OCI-M2 (cell line): ENCODE results near the gene ID2.
A peak's percentile ranks its signal among the peaks of the same experiment; 100 is the strongest.

ENCODE experiments used
- DNase-seq: peaks from one replicate; lab custom pipeline; 2025; ENCODE audit not compliant: unreplicated experiment; lab: John Stamatoyannopoulos, UW

ID2 gene

GRCh38 chr2:8681786-8682692, at the start of gene ID2:
ID2 (plus strand) TSS chr2:8682056; CDS start chr2:8682166, 110 bp downstream.
- peak; percentile 74 for DNase-seq

- DNase-seq = no peak
Measured at GRCh38 chr2:8632755-8633154, 49.1 kb upstream of the ID2 start.

- no peak for DNase-seq
Measured at GRCh38 chr2:8633186-8633734, 48.6 kb upstream of the ID2 start.

- DNase-seq = no peak
Measured at GRCh38 chr2:8633735-8634313, 48.0 kb upstream of the ID2 start.

- DNase-seq = no peak
Measured at GRCh38 chr2:8634466-8635172, 47.2 kb upstream of the ID2 start.

- no peak for DNase-seq
Measured at GRCh38 chr2:8636041-8636491, 45.8 kb upstream of the ID2 start.

DNA sequence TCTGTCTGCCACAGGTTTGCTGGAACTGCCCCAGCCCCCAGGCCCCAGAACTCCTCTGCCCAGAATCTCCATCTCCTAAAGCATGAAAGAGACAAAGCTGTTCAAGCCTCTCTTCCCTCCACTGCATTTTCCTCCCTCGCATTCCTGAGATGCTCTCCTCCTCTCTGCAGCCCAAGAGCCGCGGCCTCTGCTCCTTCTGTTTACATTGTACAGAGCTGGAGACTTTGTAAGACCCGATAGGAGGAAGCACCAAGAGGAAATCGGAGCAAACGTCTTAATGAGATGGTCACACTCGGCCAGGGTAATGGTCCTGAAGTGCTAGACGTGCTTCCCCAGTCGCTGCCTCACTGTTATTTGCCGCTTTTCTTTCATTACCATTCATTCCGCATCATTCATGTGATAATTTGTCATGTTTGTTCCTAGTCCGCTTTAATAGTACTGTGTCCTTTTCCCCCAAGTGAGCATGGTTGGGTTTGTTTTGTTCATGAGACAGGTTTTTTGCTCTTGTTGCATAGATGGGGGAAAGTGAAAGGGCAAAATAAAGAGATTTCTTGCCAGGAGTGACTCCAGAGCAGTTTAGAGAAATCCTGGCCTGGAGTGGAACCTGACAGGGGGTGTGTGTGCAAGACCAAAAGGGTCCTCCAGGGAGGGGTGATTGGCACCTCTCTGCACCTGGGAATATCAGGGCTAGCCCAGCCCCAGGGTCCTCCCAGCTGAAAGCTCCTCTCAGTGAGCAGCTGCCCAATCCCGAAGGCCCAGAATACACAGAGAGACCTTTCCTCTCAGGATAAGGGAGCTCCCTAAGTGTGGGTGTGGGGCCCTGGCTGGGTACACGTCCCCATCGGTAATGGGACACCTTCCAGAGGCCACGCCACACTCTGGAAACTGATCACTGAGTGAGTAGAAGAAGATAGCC, 44.9 kb upstream of the ID2 start:
- DNase-seq = no peak

DNA sequence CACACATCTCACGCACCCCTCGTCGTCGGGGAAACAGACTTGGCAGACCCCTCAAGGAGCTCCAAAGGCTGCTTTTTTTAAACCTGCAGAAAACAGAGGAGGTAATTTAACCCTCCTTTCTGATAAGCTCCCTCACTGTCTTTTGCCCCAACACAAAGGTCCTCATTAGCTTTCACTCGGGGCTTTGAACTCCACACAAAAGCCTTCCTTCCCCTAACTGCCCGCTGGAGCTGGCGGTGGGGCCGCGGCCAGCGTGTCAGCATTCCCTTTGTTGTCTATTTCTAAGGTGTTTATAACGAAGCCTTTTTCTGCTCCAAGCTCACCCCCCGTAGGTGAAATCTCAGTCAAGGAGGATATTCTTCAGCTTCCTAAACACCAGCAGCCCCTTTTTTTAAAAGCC, 43.5 kb upstream of the ID2 start:
- DNase-seq = no peak

- no peak for DNase-seq
Measured at GRCh38 chr2:8639122-8639635, 42.7 kb upstream of the ID2 start.

DNA sequence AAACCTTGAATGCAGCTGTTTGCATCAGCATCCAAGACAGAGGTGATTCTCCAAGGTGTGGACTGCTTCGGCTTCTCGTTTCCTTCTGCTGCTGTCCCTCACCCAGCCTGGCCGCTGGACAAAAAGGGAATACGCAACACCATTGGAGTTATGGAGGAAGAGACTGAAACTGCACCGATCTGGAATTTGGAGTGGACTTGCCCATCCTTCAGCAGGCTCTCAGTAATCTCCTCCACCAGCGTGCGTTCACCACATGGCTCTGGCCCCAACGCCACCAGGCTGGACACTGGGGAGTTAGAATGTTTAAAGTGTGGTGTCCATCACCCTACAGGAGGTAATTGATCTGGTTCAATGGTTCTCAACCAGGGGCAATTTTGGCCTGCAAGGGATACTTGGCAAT, 41.4 kb upstream of the ID2 start:
- no peak for DNase-seq

- DNase-seq = no peak
Measured at GRCh38 chr2:8641301-8641965, 40.4 kb upstream of the ID2 start.

GRCh38 chr2:8642366-8643068, 39.3 kb upstream of the ID2 start:
- DNase-seq = no peak

- DNase-seq = no peak
Measured at GRCh38 chr2:8643250-8643995, 38.4 kb upstream of the ID2 start.

GRCh38 chr2:8643996-8644356, 37.9 kb upstream of the ID2 start:
- DNase-seq = no peak

DNA sequence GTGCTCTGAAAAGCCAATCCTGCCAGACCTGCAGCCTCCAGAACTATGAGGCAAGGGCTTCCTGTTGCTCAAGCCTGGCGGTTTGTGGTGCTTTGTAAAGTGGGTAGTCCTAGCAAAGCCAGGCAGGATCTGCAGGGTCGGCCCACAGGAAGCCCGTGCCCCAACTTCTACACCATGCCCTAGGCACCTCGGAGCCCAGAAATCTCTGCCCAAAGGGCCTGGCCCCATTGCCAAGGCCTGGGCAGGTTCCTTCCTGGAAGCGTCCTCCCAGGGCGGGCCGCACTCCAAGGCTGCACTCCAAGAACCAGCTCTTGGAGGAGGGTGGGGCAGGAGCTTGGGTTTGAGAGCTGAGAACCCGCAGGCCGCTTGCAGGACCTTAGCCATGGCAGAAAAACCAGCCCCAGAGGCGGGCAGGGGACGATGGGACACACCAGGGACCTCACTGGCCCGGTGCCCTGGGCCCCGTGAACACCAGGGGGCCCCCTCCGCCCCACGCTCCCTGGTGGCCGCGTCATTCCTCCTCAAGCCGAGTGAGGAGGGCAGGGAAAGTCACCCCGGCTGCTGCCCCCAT, 37.2 kb upstream of the ID2 start:
- DNase-seq = no peak

- no peak for DNase-seq
Measured at GRCh38 chr2:8645176-8645831, 36.6 kb upstream of the ID2 start.

- no peak for DNase-seq
Measured at GRCh38 chr2:8646731-8647461, 35.0 kb upstream of the ID2 start.
